Stimulated activated naive CD8-positive, alpha-beta T cell treated with anti-CD3 and anti-CD28 coated beads, Interleukin-15, Interleukin-2, amounts not matched to agents 100 ng/mL and 50 ng/mL, for 24 hours (primary cell): ENCODE measurements around the gene GALT.
A peak's percentile ranks its signal among the peaks of the same experiment; 100 is the strongest.

Source experiments
- H3K27ac Mint-ChIP-seq: one replicate; pipeline ENCODE4 v1.8.0; 2021; ENCODE audit warnings: mild to moderate bottlenecking, mixed read lengths
- H3K27me3 Mint-ChIP-seq: one replicate; pipeline ENCODE4 v1.8.0; 2021; ENCODE audit warnings: mixed read lengths
- H3K36me3 Mint-ChIP-seq: one replicate; pipeline ENCODE4 v1.8.0; 2021; ENCODE audit warnings: low read depth, mixed read lengths
- H3K4me1 Mint-ChIP-seq: one replicate; pipeline ENCODE4 v1.8.0; 2021; ENCODE audit warnings: low read depth, mixed read lengths
- H3K4me3 Mint-ChIP-seq: one replicate; pipeline ENCODE4 v1.8.0; 2021; ENCODE audit warnings: mild to moderate bottlenecking, mixed read lengths
- H3K9me3 Mint-ChIP-seq: one replicate; pipeline ENCODE4 v1.8.0; 2021; ENCODE audit warnings: mixed read lengths

GALT gene

DNA sequence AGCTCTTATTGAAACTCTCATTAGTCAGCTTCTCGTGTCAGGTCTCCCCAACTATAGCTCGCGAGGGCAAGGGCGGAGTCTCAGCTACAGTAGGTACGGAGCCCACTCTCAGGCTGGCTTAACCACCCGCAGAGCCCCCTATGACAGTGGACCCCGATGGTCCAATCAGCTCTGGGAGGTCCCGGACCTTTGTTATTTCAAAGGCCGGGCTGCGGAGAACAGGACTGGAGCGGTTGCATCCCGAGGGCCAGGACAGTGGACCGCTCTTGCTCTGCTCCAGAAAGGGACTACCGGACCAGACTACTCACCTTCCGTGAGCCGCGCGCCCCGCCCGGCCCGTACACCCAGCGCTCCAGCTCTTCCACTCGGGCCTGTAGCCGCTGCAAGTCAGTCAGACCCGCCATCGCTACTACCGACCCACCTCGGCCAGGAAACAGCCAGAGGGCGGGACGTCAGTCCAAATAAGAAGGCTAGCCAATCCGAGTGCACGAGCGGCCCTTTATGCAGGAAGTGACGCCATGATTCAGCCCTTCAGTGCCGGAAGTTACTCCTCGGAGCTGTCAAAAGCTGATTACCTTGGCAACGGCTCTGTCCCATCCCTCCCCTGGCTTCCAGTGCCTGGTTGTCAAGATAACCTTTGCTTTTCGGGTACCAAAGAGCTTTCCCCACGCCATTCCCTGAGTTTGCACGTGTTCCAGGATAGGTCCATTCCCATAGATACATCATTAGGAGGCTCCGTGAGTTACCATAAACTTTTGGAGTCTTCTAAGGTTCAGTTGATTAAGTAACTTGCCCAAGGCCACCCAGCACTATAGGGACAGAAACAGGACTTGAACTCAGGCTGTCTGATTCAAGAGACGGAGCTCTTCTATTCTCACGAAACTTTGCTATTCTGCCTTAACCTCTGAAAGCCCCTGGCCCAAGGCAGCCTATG is 26.1 kb upstream of the GALT start, which contains the start of gene DCTN3:
DCTN3 (minus strand) TSS at position 435 of the 934 bp plus-strand sequence; CDS start at position 404, 31 bp downstream.
- H3K36me3 Mint-ChIP-seq, result peaks cover 7% of the 10 kb centered on the region
- peak within 1 kb of the TSS; percentile 93 for H3K4me3 Mint-ChIP-seq
- peaks cover 25% of the 10 kb centered on the region for H3K4me1 Mint-ChIP-seq
- no peaks in the 10 kb centered on the region for H3K9me3 Mint-ChIP-seq
- peaks cover 24% of the 10 kb centered on the region for H3K27me3 Mint-ChIP-seq
- peak within 1 kb of the TSS; percentile 61 for H3K27ac Mint-ChIP-seq

DNA sequence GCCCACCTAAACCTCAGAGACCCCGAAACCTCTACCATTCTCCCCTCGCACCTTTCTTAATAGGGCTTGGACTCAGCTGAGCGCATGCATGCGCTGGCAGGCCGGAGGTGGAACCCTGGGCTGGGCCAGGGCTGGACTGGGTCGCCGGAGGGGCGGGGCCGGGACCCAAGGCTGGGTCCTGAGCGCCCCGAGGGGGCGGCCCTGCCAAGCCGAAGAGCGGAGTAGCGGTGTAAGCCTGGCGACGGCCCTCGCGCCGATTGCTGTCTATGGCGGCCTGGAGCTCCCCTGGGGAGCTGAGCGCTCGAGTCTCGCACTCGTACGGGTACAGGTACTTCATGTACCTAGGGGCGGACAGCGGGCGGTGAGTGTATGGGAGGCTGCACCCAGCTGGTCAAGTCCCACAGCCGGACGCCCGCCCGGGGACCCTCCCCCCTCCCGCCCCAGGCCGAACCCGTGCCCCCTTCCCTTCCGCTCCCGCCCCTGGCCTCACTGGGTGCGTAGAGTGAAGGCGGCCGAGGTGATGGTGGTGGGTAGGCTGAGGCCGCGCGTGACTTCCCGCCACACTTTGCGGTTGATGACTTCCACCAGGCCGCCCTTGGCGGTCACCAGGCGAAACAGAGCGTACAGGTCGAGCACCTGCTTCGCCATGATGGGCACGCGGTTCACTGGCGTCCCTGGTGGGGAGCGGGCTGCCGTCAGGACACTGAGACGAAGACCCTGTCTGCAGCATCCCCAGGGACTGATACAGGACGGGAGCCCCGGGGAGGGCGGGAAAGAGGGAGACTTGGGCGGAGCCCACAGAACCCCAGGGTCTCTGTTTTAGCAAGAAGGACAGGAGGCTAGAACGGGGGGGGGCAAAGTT is 22.9 kb upstream of the GALT start:
- no peak overlapping the region for H3K27ac Mint-ChIP-seq
- no peaks in the 10 kb centered on the region for H3K36me3 Mint-ChIP-seq
- no peak overlapping the region for H3K4me3 Mint-ChIP-seq
- H3K27me3 Mint-ChIP-seq, result peaks cover 54% of the 10 kb centered on the region
- H3K9me3 Mint-ChIP-seq, result no peaks in the 10 kb centered on the region
- peaks cover 32% of the 10 kb centered on the region for H3K4me1 Mint-ChIP-seq

- Mint-ChIP-seq H3K27ac (no peak overlapping the region), H3K9me3 (no peaks in the 10 kb centered on the region)
These were observed 21.8 kb upstream of the GALT start for GRCh38 chr9:34624475-34625185.

DNA sequence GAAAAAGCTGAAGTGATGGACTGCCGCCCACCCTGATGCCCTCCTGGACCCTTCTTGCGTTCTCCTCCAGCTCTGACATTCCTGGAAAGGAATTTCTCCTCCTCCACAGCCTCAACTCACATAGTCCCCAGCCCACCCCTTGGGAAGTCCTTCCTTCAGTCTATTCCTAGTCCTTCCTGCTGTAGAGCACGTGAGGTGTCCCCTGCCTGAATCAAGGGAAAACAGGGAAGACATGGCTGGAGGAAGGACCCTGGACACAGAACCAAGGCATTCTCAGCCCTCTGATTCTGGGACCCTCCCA is 21.3 kb upstream of the GALT start:
- peaks cover 26% of the 10 kb centered on the region for H3K4me1 Mint-ChIP-seq
- H3K4me3 Mint-ChIP-seq, result no peak overlapping the region
- H3K27me3 Mint-ChIP-seq, result peaks cover 67% of the 10 kb centered on the region
- H3K27ac Mint-ChIP-seq, result no peak overlapping the region
- no peaks in the 10 kb centered on the region for H3K9me3 Mint-ChIP-seq
- no peaks in the 10 kb centered on the region for H3K36me3 Mint-ChIP-seq

More at GRCh38 chr9:34624475-34625185, 21.8 kb upstream of the GALT start:
- Mint-ChIP-seq H3K27me3 (peaks cover 61% of the 10 kb centered on the region), H3K4me3 (no peak overlapping the region), H3K4me1 (peaks cover 31% of the 10 kb centered on the region), H3K36me3 (no peaks in the 10 kb centered on the region)

DNA sequence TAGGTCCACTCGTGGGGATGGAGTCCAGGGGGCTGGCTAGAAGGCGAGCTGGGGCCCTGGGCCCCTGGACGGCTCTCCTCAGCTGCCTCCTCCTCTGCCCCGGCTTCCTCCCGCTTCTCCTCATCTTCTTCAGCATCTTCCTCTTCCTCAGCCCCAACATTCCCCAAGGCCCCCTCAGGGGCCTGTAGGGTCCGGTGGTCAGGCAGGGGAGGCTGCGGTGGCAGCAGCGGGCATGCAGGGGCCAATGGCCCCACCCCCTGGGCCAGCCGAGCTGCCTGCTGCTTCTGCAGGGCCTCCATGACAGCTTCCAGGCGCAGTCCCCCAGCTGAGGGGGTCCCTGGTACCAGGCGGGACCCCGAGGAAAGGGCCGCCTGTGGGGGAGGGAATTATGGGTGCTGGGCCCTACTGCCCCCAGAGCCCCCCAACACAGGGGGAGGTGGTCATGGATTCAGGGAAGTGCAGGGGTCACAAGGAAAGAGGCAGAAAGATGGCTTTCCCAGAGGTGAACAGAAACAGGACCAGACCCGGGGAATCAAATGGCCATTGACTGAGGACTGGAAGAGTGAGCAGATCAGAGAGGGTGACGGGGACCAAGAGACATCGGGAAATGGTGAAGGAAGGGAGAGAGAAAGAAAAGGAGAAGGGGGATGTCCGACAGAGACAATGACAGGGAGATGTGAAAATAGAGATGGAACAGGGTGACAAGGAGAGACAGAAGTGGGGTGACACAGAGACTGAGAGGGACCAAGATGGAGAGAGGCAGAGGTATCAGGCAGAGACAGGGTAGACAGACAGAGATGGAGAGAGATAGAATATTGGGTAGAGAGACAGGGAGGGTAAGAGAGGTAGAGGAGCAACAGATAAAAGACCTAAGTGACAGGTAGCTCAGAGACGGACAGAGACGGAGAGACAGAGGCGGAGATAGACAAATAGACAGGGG is 18.5 kb upstream of the GALT start:
- Mint-ChIP-seq H3K27me3 (peaks cover 65% of the 10 kb centered on the region), H3K4me1 (peaks cover 20% of the 10 kb centered on the region), H3K4me3 (peak overlapping the region; percentile 80), H3K9me3 (no peaks in the 10 kb centered on the region), H3K36me3 (no peaks in the 10 kb centered on the region), H3K27ac (no peak overlapping the region)

DNA sequence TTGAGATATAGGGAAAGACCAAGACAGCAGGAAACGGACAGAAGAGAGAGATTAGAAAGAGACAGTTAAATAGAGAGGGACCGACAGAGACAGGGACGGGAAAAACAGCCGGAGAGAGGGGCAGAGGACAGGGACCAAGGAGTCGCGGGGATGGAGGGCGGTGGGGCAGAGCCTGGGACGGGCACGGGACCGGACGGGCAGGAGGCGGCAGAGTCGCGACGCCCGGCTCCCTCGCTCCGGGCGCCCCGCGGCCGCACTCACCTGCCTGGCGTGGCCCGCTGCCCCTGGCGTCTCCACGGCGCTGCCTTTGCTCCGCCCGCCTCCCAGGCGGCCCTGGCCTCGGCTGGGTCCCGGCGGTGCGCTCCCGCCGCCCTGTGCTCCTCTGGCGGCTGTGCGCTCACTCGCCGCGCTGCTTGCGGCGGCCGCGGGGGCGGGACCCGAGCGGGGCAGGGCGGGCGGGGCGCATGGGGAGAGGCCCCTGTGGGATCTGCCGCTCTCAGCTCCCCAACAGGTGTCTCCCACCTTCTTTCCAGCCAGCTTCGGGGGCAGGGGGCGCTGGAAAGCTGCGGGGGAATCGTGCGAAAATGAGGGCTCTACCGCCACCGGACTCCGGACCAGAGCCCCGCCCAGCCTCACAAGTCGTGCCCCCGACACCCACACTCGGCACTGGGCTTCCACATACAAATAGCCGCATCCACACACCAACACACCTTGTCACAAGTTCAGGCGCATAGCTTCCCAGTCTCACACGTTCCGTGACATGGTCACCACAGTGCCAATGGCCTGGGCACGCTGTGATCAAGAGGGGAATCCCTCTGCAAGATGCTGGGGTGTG is 17.6 kb upstream of the GALT start, which contains the start of gene ARID3C:
ARID3C (minus strand) TSS at position 411 of the 835 bp plus-strand sequence. CDS start 1,052 bp downstream, outside the sequence.
- Mint-ChIP-seq H3K36me3 (peaks cover 1% of the 10 kb centered on the region), H3K4me3 (peak within 1 kb of the TSS; percentile 80), H3K27me3 (peaks cover 59% of the 10 kb centered on the region), H3K9me3 (no peaks in the 10 kb centered on the region), H3K4me1 (peaks cover 16% of the 10 kb centered on the region), H3K27ac (no peak within 1 kb of the TSS)

GRCh38 chr9:34629491-34629808 is 17.0 kb upstream of the GALT start:
- H3K27ac Mint-ChIP-seq, result no peak overlapping the region
- H3K4me1 Mint-ChIP-seq, result peaks cover 21% of the 10 kb centered on the region
- peaks cover 7% of the 10 kb centered on the region for H3K36me3 Mint-ChIP-seq
- peaks cover 55% of the 10 kb centered on the region for H3K27me3 Mint-ChIP-seq
- peak overlapping the region; percentile 75 for H3K4me3 Mint-ChIP-seq
- H3K9me3 Mint-ChIP-seq, result no peaks in the 10 kb centered on the region

- Mint-ChIP-seq H3K36me3 (peaks cover 16% of the 10 kb centered on the region), H3K4me3 (no peak overlapping the region), H3K9me3 (no peaks in the 10 kb centered on the region)
These were observed 15.9 kb upstream of the GALT start for GRCh38 chr9:34630402-34631154.

GRCh38 chr9:34633166-34633565 is 13.3 kb upstream of the GALT start:
- H3K36me3 Mint-ChIP-seq, result peaks cover 22% of the 10 kb centered on the region
- peaks cover 40% of the 10 kb centered on the region for H3K4me1 Mint-ChIP-seq
- H3K27me3 Mint-ChIP-seq, result peaks cover 25% of the 10 kb centered on the region
- H3K27ac Mint-ChIP-seq, result no peak overlapping the region
- H3K9me3 Mint-ChIP-seq, result no peaks in the 10 kb centered on the region
- H3K4me3 Mint-ChIP-seq, result no peak overlapping the region

More at GRCh38 chr9:34630402-34631154, 15.9 kb upstream of the GALT start:
- Mint-ChIP-seq H3K27me3 (peaks cover 48% of the 10 kb centered on the region), H3K4me1 (peaks cover 29% of the 10 kb centered on the region), H3K27ac (no peak overlapping the region)

DNA sequence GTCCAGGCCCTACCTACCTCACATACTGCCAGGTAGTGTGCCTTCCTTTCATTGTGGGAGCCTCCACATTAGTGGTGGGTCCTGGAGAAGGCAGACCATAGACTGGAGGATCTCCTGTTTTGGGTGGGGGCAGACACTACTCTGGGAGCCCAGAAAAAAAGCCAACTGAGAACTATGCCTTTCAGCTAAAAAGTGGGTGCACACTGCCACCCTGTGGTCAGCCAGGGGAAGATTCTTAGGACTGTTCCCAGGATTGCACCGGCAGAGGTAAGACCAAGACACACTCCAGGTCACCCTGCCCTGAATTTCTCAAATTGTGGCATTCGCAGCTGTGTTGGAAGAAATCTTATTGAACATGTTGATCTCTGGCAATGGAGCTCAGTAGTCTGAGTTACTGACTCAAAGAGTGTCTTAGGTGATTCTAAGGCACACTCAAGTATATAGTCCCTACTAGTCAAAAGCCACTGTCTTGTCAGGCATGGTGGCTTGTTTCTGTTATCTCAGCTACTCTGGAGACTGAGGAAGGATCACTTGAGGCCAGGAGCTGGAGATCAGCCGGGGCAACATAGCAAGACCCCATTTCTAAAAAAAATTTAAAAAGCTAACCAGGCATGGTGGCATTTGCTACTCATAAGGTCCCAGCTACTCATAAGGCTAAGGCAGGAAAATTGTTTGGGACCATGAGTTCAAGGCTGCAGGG is 12.5 kb upstream of the GALT start:
- Mint-ChIP-seq H3K4me1 (peaks cover 43% of the 10 kb centered on the region), H3K9me3 (no peaks in the 10 kb centered on the region), H3K27ac (no peak overlapping the region), H3K4me3 (peak overlapping the region; percentile 24), H3K36me3 (peaks cover 22% of the 10 kb centered on the region), H3K27me3 (peaks cover 19% of the 10 kb centered on the region)

- peaks cover 13% of the 10 kb centered on the region for H3K27me3 Mint-ChIP-seq
- H3K27ac Mint-ChIP-seq, result peak overlapping the region; percentile 3
- H3K36me3 Mint-ChIP-seq, result peaks cover 22% of the 10 kb centered on the region
- H3K4me1 Mint-ChIP-seq, result peaks cover 38% of the 10 kb centered on the region
- H3K9me3 Mint-ChIP-seq, result no peaks in the 10 kb centered on the region
- peak overlapping the region; percentile 9 for H3K4me3 Mint-ChIP-seq
These were observed 11.8 kb upstream of the GALT start for GRCh38 chr9:34634551-34635248.

DNA sequence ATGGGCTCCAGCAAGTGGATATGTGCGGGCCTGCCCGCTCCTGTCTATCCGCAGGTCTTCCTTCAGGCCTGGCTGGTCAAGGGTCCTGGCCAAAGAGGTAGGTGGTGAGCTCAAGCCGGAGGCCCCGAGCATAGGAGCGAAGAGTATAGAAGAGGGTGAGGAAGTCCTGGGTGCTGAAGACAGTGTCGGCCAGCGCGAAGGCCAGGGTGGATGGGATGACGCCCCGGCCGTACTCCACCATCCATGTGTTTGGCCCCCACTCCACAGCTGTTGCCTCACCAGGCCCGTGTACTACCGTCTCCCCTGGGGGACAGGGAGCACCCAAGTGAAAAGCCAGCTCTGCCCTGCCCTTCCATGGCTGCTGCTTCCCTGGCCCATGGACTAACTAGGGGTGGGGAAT is 10.9 kb upstream of the GALT start:
- H3K4me1 Mint-ChIP-seq, result peaks cover 38% of the 10 kb centered on the region
- H3K27ac Mint-ChIP-seq, result peak overlapping the region; percentile 52
- peaks cover 4% of the 10 kb centered on the region for H3K27me3 Mint-ChIP-seq
- H3K36me3 Mint-ChIP-seq, result peaks cover 22% of the 10 kb centered on the region
- H3K4me3 Mint-ChIP-seq, result peak overlapping the region; percentile 97
- H3K9me3 Mint-ChIP-seq, result no peaks in the 10 kb centered on the region
